BE2C (cell line): ENCODE measurements around the gene SCYGR4.

Experiments used
- DNase-seq: peaks from one replicate; pipeline ENCODE4 v3.0.0-alpha.2; 2020
- H3K27me3 ChIP-seq: fragments of 250-450 bp; sonication (Bioruptor Pico); 2 replicates; pipeline ENCODE4 v1.5.1; 2020; ENCODE audit warnings: mild to moderate bottlenecking
- H3K36me3 ChIP-seq: fragments of 250-450 bp; sonication (Bioruptor Pico); 2 replicates; pipeline ENCODE4 v1.5.1; 2020; ENCODE audit warnings: mild to moderate bottlenecking
- H3K4me1 ChIP-seq: fragments of 250-450 bp; sonication (Bioruptor Pico); 2 replicates; pipeline ENCODE4 v1.5.1; 2020
- H3K4me3 ChIP-seq: 2 replicates; pipeline ENCODE4 v1.5.1; 2011; ENCODE audit warnings: low read depth, low read length
- H3K9me3 ChIP-seq: fragments of 250-450 bp; sonication (Bioruptor Pico); 2 replicates; pipeline ENCODE4 v1.5.1; 2020
- TF ChIP-seq, protein P1 (sequence below): IDR thresholded peaks from 2 replicates; pipeline ENCODE4 v1.5.1; 2012; ENCODE audit warnings: mild to moderate bottlenecking, low read depth, low read length

The SCYGR4 gene

DNA sequence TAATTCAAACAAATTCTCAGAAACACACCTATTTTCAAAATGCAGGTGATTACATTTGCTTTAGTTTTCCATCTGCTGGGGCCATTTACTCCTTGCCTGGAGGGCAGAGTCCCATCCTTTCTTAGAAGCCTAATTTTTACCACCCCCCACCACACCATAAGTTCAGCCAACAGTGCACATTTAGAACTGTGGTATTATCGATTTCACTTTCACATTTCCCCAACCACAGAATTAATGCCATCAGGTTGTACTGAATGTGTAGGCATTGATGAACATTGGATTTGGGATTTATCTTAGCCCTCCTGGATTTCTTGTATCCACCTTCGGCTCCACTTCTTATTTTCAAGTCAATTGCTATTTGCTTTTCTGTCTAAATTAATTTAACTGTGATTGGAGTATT lies 7.2 kb upstream of the SCYGR4 start:
- H3K4me3 ChIP-seq: no peak overlapping the region
- no peaks in the 10 kb centered on the region for H3K36me3 ChIP-seq
- no peak for DNase-seq
- H3K4me1 ChIP-seq: no peaks in the 10 kb centered on the region
- no peaks in the 10 kb centered on the region for H3K27me3 ChIP-seq
- TF ChIP-seq, protein P1, sequence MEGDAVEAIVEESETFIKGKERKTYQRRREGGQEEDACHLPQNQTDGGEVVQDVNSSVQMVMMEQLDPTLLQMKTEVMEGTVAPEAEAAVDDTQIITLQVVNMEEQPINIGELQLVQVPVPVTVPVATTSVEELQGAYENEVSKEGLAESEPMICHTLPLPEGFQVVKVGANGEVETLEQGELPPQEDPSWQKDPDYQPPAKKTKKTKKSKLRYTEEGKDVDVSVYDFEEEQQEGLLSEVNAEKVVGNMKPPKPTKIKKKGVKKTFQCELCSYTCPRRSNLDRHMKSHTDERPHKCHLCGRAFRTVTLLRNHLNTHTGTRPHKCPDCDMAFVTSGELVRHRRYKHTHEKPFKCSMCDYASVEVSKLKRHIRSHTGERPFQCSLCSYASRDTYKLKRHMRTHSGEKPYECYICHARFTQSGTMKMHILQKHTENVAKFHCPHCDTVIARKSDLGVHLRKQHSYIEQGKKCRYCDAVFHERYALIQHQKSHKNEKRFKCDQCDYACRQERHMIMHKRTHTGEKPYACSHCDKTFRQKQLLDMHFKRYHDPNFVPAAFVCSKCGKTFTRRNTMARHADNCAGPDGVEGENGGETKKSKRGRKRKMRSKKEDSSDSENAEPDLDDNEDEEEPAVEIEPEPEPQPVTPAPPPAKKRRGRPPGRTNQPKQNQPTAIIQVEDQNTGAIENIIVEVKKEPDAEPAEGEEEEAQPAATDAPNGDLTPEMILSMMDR: no peak
- no peaks in the 10 kb centered on the region for H3K9me3 ChIP-seq

DNA sequence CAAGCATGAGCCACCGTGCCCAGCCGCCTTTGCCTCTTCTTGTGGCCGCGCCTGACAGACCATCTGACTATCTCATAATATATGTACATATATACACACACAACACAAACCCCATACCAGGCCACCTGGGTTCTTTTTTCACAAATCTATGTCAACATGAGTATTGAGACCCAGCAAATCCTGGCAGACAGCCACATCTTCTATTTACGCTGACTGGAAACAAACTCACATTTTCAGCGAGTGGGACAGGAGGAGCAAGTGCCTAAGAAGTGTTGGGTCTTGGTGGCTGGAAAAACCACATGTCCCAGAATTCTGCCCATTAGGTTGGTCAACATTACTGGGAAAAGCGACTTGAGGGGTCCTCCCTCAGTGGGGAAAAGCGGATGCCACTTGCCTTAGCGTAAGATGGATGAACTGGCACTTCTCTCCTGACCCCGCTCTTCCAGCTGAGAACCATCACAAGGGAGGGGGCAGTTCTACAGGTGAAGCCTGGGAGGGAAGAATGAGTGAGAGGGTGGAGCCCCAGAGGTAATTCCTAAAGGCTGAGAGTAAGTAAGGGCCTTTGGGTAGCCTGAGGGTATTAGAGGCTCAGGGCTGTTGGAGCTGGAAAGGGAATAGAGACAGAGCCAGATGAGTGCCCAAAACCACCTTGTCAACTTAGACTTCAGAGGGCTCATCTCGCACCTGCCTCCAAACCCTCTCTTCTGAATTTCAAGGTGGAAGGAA lies 4.6 kb upstream of the SCYGR4 start:
- Histone ChIP-seq H3K4me3 (no peak overlapping the region), H3K4me1 (no peaks in the 10 kb centered on the region), H3K36me3 (no peaks in the 10 kb centered on the region), H3K27me3 (no peaks in the 10 kb centered on the region), H3K9me3 (no peaks in the 10 kb centered on the region)
- TF ChIP-seq, protein P1: no peak
- DNase-seq: no peak

DNA sequence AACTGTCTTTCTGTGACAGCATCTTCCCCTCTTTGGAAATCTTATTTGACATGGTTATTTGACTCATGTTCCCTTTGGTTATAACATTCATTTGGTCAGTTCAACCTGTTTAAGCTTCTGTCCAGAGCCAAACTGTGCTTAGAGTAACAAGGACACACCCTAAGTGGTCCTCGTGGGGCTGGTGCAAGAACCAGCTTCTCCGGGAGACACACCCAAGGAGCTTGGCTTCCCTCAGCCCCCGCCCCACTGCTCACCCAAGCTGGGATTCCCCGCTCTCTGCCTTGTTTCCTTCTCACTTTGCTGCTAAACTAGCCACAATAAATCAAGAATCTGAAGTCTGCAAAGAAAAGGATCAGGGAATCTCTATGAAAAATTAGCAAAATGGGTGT lies 4.0 kb upstream of the SCYGR4 start:
- H3K27me3 ChIP-seq: no peaks in the 10 kb centered on the region
- H3K9me3 ChIP-seq: no peaks in the 10 kb centered on the region
- DNase-seq: no peak
- TF ChIP-seq, protein P1: no peak
- H3K4me1 ChIP-seq: no peaks in the 10 kb centered on the region
- no peaks in the 10 kb centered on the region for H3K36me3 ChIP-seq
- no peak overlapping the region for H3K4me3 ChIP-seq

DNA sequence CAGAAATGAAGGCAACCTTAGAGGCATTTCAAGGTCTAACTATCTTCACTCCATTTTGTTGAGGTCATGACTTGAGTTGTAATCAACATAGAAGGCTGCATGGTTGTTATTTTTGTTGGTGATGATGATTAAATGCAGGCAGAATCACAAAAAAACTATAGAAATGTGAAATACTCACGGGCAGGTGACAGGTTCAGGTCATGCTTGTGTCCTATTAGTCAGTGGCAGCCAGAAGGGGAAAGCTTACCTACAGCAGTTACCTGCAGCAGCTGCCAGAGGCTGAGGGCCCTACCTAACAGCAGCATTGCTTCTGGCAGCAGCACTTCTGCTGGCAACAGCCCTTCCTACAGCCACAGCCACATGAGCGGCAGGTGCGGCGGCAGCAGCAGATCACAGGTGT lies 3.1 kb upstream of the SCYGR4 start:
- no peaks in the 10 kb centered on the region for H3K4me1 ChIP-seq
- no peak overlapping the region for H3K4me3 ChIP-seq
- no peaks in the 10 kb centered on the region for H3K36me3 ChIP-seq
- H3K9me3 ChIP-seq: no peaks in the 10 kb centered on the region
- H3K27me3 ChIP-seq: no peaks in the 10 kb centered on the region
- TF ChIP-seq, protein P1: no peak
- DNase-seq: no peak

DNA sequence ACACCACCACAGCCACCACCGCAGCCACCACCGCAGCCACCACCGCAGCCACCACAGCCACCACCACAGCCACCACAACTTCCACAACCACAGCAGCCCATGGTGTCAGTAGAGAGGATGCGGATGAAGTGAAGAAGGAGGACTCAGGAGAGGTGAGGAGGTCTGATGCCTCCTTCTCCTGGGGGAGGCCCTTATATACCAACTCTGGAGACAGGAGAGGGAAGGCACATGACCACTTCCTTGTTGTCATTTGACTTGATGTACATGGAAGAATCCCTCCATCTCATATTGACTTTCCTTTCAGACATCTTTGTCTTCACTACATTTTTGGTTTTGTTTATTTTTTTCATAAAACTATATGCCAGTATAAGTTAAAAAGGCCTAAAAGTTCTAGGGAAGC lies 2.6 kb upstream of the SCYGR4 start, which contains the start of gene SCYGR3:
SCYGR3 (minus strand) TSS at position 101 of the 400 bp plus-strand sequence; CDS start at position 101, 0 bp downstream.
- TF ChIP-seq, protein P1: no peak
- Histone ChIP-seq H3K4me3 (no peak within 1 kb of the TSS), H3K9me3 (no peaks in the 10 kb centered on the region), H3K27me3 (no peaks in the 10 kb centered on the region), H3K4me1 (no peaks in the 10 kb centered on the region), H3K36me3 (no peaks in the 10 kb centered on the region)
- no peak for DNase-seq

DNA sequence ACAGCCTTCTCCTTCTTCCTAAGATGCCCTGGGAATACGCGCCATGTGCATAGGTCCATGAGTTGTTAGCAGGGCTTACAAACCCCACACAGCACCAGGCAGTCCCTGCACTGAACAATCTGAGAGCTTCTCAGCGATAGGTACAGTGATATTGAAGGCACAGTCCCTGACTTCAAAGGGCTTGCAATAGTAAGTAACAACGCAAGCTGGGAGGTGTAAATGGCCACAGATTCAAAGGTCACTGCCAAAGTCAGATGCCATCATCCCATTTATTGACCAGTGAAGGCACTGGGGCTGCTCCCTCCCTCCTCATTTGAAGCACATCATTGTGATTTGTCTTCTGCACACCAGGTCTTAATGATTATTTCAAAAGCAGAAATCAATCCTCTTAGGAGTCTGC lies 2.1 kb upstream of the SCYGR4 start:
- H3K4me3 ChIP-seq: no peak overlapping the region
- no peak for DNase-seq
- no peaks in the 10 kb centered on the region for H3K36me3 ChIP-seq
- no peaks in the 10 kb centered on the region for H3K4me1 ChIP-seq
- H3K27me3 ChIP-seq: no peaks in the 10 kb centered on the region
- TF ChIP-seq, protein P1: no peak
- no peaks in the 10 kb centered on the region for H3K9me3 ChIP-seq
